GM18511 (cell line): Measurements from ENCODE around the gene MAST3.
A peak's percentile ranks its signal among the peaks of the same experiment; 100 is the strongest.
"Not testable (repeated sequence)": the region's sequence is repeated elsewhere in the genome, so short reads cannot be mapped to it uniquely, and the experiment has no call there.

Experiments used
- ATAC-seq: cut with Tn5 transposase; IDR thresholded peaks from one replicate; pipeline ENCODE4 v1.9.1; 2021; ENCODE audit warnings: mild to moderate bottlenecking, moderate library complexity; ENCODE audit not compliant: unreplicated experiment

MAST3 gene

DNA sequence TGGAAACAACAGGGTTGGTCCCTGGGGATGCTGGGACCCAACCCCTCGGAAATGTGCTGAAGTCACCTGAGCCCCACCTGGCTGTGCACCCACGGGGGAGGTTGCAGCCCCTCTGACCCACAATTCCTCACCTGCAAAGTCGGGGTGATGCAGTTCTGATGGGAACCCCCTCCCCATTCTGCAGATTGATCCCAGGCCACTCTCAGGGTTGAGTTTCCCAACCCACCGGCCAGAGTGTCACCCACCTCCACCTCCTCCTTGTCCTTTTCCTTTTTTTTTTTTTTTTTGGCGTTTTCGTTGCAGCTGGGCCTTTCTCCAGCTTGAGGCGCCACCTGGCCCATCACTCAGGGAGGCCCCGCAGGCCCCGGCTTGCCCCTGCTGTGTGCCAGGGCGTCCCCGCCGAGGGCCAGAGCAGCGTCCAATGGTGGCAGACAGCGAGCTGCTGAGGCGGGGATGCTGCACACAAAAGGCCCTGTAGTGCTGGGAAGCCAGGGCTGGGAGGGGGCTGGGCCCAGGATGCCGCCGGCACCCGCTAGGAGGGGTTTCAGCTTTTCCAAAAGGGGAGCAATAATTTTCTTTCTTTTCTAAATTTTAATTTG, 60.0 kb downstream of the MAST3 start:
- no peak for ATAC-seq

DNA sequence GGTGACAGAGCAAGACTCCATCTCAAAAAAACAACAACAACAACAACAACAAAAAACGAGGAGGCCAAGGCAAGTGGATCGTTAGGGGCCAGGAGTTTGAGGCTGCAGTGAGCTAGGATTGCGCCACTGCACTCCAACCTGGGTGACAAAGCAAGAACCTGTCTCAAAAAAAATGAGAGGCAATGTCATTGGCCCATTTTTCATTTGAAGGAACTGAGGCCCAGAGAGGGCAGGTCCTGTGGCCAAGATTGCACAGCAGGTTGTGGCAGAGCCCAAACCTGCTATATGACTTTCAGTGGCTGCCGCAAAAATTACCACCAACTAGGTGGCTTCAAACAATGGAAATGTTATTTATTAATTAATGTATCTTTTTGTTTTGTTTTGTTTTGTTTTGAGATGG, 60.9 kb downstream of the MAST3 start:
- no peak for ATAC-seq

DNA sequence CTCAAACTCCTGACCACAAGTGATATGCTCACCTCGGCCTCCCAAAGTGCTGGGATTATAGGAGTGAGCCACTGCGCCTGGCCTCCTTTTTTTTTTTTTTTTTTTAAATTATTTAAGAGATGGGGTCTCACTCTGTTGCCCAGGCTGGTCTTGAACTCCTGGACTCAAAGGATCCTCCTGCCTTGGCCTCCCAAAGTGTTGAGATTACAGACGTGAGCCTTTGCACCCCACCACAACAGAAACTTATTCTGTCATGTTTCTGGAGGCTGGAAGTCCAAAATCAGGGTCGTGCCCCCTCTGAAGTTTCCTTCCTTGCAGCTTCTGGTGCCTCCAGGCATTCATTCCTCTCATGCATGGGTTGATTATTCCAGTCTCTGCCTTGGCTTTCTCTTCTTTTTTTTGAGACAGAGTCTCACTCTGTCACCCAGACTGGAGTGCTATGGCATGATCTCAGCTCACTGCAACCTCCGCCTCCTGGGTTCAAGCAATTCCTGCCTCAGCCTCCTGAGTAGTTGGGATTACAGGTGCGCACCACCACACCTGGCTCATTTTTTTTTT, 61.6 kb downstream of the MAST3 start:
- ATAC-seq: not testable (repeated sequence)

DNA sequence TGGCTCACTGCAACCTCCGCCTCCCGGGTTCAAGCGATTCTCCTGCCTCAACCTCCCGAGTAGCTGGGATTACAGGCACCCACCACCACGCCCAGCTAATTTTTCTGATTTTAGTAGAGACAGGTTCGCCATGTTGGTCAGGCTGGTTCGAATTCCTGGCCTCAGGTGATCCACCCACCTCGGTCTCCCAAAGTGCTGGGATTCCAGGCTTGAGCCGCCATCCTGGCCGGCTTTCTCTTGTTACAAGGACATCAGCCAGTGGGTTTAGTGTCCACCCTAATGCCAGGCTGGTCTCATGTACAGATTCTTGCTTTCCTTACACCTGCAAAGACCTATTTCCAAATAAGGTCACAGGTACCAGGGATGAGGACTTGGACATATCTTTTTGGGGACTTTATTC, 62.2 kb downstream of the MAST3 start:
- no peak for ATAC-seq

DNA sequence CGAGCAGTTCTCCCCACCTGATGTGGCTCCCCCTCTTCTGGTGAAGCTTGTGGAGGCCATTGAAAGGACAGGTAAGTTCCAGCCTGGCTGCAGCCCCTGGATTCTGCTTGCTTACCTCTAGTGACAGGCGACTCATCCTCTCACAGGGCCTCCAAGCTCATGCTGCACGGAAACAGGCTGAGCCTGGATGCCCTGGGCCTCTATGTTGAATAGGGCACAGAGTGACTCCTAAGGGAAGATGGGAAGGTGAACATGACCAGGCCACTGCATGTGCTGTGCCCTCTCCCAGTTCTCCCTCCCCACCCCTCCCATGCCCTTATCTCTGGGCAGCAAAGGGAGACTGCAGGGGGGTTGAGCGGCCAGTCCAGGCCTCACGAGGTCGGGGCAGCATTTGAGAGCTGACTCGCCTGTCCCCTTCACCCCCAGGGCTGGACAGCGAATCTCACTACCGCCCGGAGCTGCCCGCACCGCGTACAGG, 63.0 kb downstream of the MAST3 start:
- no peak for ATAC-seq

DNA sequence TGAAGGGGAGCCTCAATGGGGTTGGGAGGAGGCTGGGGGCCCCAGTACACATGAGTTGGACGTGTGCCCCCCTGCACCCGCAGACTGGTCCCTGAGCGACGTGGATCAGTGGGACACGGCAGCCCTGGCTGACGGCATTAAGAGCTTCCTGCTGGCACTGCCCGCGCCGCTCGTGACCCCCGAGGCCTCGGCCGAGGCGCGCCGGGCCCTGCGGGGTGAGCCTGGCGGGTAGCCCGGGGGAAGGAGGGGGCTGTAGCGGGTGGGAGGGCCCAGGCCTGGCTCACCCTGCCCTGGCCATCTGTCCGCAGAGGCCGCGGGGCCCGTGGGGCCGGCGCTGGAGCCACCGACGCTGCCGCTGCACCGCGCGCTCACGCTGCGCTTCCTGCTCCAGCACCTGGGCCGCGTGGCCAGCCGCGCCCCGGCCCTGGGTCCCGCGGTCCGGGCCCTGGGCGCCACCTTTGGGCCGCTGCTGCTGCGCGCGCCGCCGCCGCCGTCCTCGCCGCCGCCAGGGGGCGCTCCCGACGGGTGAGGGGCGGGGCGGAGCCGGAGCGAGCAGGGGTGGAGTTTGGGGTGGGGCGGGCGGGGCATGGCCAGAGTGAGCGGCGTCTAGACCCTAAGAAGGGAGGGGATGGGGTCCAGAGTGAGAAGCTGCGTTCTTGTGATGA, 63.5 kb downstream of the MAST3 start:
- ATAC-seq: peak; percentile 70

DNA sequence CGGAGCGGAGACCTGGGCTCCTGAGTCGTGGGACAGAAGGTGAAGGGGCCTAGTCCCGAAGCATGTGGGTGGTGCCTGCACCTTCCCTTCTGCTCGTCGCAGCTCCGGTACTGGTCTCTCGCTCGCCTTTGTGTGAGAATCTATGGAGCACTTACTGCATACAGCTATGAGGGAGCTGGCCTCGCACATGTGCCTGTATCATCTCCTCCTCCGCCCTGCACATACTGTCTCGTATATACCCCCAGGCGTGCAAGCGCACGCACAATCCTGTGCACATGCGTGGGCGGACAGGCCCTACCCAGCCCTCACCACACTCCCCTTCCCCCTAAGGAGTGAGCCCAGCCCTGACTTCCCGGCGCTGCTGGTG, 64.0 kb downstream of the MAST3 start:
- ATAC-seq: no peak

DNA sequence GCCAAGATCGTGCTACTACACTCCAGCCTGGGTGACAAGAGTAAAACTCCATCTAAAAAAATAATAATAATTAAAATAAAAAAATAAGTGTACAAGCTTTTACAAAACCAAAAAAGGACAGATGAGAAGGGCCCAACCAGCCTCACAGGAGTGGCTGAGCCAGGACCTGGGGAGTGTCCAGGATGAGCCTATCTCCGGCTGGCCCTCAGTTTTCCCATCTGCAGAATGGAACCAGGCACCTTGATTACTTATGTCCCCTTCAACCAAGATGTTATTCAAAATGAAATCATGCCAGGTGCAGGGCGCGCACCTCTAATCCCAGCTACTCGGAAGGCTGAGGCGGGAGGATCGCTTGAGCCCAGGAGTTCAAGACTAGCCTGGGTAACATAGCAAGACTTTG, 66.5 kb downstream of the MAST3 start:
- ATAC-seq: no peak

DNA sequence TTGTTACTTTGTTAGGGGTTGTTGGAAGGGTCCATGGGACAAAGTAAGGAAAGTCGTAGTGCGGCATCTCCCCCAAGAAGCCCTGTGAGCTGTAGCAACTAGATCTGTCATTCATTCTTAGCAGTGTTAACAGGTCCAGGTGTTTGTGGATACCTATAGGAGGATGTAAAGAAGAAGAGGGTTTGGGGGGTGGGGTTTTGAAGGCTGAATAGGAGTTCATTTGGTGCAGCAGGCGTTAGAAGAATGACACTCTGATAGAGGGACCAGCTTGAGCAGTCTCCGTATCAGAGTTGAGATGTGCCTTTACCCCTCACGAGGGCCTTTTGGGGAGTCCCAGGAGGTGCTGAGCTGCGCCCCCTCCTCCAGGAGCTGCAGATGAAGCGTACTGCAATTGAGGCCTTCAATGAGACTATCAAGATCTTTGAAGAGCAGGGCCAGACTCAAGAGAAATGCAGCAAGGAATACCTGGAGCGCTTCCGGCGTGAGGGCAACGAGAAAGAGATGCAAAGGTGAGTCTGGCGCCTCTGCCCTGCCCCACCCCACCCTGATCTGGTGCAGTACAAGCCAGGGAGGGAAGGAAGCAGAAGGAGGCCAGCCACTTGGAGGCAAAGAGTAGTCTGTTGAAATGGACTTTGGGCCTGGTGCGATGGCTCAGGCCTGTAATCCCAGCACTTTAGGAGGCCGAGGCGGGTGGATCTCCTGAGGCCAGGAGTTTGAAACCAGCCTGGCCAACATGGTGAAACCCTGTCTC, 68.4 kb downstream of the MAST3 start:
- no peak for ATAC-seq

DNA sequence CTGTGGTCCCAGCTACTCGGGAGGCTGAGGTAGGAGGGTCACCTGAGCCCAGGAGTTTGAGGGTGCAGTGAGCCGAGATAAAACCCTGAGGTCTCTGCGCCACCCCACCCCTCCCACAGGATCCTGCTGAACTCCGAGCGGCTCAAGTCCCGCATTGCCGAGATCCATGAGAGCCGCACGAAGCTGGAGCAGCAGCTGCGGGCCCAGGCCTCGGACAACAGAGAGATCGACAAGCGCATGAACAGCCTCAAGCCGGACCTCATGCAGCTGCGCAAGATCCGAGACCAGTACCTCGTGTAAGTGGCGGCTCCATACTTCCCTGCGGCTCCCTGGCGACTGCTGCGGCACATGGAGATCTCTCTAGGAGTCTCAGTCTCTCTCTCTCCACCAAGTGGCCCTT, 69.4 kb downstream of the MAST3 start:
- no peak for ATAC-seq

DNA sequence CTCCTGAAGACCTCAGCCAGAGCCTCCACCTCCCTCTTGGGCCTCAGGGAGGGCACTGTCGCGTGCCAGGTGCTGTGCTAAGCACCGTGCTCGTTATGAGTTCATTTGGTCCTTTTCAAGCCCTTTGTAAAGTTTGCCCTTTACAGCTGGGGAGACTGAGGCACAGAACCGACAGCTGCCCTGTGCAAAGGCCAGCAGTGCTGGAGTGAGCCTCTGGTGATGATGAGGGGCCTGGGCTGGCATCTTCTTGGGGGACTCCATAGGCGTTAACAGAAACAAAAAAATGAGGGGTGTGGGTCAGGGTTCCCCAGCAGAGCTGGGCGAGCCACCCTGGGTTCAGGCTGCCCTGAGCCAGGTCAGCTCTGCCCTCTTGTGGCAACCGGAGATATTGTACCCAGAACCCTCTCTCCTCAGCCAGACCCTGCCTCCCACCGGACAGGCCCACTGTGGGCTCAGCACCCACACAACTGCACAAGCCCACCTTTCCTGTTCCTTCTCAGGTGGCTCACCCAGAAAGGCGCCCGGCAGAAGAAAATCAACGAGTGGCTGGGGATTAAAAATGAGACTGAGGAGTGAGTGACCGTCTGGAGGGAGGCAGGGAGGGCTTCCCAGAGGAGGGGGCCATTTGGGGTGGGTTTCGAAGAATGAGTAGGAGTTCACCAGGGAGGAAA, 70.5 kb downstream of the MAST3 start:
- no peak for ATAC-seq

DNA sequence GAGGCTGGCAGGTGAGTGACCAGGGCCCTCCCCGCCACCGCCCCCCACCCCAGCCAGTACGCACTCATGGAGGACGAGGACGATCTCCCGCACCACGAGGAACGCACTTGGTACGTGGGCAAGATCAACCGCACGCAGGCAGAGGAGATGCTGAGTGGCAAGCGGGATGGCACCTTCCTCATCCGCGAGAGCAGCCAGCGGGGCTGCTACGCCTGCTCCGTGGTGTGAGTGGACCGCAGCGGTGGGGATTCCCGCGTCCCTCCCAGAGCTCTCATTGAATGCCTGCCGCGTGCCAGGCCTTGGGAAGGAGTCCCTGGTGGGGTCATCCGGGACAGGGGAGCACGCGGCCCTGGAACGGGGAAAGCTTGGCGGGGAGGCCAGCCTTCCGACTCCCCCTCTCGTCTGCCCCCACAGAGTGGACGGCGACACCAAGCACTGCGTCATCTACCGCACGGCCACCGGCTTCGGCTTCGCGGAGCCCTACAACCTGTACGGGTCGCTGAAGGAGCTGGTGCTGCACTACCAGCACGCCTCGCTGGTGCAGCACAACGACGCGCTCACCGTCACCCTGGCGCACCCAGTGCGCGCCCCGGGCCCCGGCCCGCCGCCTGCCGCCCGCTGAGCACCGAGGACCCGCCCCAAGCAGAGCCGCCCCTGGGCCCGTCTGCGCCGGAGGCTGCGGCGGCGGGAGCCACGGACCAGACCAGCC, 71.2 kb downstream of the MAST3 start:
- no peak for ATAC-seq

DNA sequence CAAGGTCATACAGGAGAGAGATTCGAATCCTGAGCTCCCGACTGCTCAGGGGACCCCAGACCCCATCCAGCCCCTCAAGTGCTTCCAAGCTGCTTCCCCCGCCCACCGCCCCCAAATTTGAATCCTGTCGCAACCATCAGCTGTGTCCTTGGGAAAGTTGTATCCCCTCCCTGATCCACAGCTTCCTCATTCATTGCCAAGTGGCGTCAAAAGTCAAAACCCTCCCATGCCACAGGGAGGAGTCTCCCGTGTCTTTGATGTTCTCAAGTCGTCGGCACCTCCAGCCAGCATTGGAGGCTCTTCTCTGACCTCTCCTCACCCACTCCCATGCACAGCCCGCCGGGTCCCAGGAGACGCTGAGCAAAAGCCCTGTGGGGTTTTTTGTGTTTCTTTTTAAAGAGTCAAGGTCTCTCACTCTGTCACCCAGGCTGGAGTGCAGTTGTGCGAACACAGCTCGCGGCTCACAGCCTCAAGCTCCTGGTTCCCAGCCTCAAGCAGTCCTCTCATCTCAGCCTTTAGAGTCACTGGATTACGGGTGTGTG, 73.2 kb downstream of the MAST3 start:
- ATAC-seq: no peak

DNA sequence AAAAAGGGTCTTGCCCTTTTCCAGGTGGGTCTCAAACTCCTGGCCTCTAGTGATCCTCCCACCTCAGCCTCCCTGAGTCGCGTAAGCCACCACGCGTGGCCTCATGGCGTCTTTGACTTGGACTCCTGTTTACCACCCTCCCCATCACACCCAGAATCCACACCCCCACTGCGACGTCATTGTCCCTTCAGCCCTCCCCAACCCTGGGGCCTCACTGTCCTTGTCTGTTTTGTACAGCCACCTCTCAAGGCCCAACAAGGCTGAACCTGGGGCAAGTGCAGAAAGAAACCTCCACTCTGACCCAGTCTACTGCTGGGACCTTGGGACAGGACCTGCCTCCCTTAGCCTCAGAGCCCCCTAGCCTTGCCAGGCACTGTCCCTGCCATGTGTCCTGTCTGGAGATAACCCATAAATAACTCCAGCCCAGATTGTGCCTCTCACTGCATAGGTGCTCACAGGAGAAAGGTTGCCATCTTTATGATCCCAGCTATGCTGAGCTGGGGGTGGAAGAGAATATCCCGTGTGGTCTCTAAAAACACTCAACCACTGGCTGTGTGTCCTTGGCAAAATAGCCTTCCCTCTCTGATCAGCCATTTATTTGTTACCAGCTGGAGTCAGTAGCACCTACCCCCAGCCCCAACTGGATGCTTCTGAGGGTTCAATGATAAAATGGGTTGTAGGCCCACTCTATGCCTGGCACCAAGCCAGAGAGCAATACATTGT, 74.2 kb downstream of the MAST3 start:
- no peak for ATAC-seq

DNA sequence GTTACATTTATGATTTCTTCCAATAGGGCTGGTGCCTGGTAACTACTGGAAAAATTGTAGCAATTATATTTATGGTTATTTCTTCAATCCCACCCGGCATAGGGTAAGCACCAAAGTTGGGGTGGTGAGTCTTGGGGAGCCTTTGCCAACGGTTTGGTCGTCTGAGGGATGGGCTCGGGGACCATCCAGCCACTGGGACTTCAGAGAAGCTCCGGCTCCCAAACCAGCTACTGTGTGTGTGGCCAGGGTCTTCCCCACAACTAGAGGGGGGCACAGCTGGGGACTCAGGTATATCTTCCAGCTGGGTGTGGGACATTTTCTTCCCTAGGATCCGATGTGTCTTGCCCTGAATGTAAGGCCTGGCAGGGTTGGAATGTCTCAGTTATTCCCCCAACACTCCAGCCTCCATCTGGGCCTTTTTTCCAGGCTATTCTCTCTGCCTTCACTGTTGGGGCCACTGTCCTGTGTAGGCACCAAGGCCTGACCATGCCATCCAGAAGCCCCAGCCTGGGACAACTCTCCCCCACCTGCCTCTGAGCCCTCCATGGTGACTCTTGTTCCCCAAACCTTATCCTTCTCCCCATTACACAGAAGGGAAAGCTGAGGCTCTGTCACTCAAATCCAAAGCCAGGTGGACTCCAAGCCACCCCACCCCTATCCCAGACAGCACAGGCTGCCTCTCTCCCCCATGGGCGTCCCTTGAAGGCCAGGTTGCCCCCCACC, 74.9 kb downstream of the MAST3 start:
- ATAC-seq: no peak

DNA sequence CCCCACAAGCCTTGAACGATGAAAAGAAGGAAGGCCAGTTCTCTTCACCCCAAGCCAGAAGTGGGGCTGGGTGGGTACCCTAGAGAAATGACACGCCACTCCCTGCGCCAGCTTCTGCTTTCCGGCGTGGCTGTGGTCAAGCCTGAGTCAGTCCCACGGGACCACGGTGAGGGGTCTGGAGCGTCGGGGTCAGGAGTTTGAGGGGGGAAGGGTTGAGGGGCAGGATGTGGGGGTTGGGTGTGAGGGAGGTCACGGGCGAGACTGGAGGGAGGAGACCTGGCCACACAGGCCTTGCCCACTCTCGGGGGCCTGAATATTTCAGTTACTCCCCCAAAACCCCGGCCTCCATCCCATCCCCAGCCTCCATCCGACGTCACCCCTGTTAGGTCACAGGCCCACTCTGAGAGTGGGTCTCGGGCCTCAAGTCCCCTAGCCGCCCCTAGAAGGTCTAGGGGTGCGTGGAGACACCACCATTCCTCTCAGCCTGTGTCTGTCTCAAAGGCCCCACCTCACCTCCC, 75.5 kb downstream of the MAST3 start:
- ATAC-seq: peak; percentile 6

DNA sequence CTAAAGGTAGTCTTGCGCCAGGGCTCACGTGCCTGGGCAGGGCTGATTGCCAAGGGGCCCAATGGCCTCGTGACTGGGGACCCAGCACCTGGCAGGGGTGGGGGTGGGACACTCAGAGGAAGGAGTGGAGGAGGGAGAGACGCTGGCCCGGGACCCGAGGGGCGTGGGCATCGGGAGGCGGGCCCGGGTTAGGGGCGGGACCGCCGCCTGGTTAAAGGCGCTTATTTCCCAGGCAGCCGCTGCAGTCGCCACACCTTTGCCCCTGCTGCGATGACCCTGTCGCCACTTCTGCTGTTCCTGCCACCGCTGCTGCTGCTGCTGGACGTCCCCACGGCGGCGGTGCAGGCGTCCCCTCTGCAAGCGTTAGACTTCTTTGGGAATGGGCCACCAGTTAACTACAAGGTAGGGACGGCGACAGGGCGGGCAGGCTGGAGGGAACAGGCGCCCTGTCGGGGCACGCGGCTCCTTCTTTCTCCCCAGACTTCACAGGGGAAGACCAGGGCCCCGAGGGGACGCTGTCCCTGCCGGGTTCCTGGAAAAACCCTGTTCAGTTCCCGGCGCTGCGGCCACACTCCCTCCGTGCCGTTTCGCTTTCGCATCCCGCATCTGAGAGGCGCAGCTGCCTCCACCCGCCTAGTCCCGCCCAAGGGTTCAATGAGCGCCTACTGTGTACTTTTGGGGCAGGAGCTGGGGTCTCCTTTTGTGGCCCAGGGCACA, 76.2 kb downstream of the MAST3 start, which contains the start of gene IFI30:
TSS of gene IFI30 (plus strand) at position 242 of the 717 bp plus-strand sequence. CDS start at position 271, 29 bp downstream.
- peak; percentile 69 for ATAC-seq

DNA sequence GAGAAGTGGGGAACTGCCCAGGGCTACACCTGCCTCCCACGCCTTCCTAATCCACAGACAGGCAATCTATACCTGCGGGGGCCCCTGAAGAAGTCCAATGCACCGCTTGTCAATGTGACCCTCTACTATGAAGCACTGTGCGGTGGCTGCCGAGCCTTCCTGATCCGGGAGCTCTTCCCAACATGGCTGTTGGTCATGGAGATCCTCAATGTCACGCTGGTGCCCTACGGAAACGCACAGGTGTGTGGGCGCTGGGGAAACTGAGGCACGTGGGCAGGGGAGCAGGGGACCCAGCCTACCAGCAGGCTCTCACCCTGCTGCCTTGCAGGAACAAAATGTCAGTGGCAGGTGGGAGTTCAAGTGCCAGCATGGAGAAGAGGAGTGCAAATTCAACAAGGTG, 77.4 kb downstream of the MAST3 start:
- no peak for ATAC-seq
